H9 (cell line): ENCODE measurements around the gene INVS. TPM values are rescaled to one million over a fixed set of nuclear protein-coding genes. Genes with fewer than 3 reads are reported as not detected.

Source experiments
- DNase-seq: peaks from one replicate; pipeline ENCODE4 v3.0.0-alpha.2; 2017
- H2AFZ ChIP-seq: one replicate; pipeline ENCODE4 v1.6.1; 2013; ENCODE audit warnings: mild to moderate bottlenecking, low read length, control low read depth, moderate library complexity
- H2AK5ac ChIP-seq: 2 replicates; pipeline ENCODE4 v1.6.1; 2013; ENCODE audit warnings: low read length, control low read depth, mixed read lengths; ENCODE audit not compliant: insufficient read length
- H2BK120ac ChIP-seq: one replicate; pipeline ENCODE4 v1.6.1; 2013; ENCODE audit warnings: low read depth, mild to moderate bottlenecking, low read length, control low read depth, inconsistent platforms; ENCODE audit not compliant: poor library complexity, severe bottlenecking
- H2BK12ac ChIP-seq: 2 replicates; pipeline ENCODE4 v1.6.1; 2013; ENCODE audit warnings: low read length, control low read depth, mixed read lengths, low read depth; ENCODE audit not compliant: insufficient read length
- H2BK15ac ChIP-seq: 2 replicates; pipeline ENCODE4 v1.6.1; 2013; ENCODE audit warnings: low read depth, low read length, control low read depth
- H2BK20ac ChIP-seq: one replicate; pipeline ENCODE4 v1.6.1; 2013; ENCODE audit warnings: low read depth, mild to moderate bottlenecking, low read length, control low read depth, inconsistent platforms; ENCODE audit not compliant: poor library complexity, severe bottlenecking
- H2BK5ac ChIP-seq: 2 replicates; pipeline ENCODE4 v1.6.1; 2013; ENCODE audit warnings: low read length, control low read depth, mixed read lengths; ENCODE audit not compliant: insufficient read length
- H3K14ac ChIP-seq: 2 replicates; pipeline ENCODE4 v1.6.1; 2013; ENCODE audit warnings: low read length, control low read depth; ENCODE audit not compliant: insufficient read depth
- H3K18ac ChIP-seq: 2 replicates; pipeline ENCODE4 v1.6.1; 2013; ENCODE audit warnings: low read depth, mild to moderate bottlenecking, mixed read lengths, low read length, control low read depth; ENCODE audit not compliant: insufficient read length
- H3K23ac ChIP-seq: 2 replicates; pipeline ENCODE4 v1.6.1; 2013; ENCODE audit warnings: low read length, control low read depth, mixed read lengths, low read depth; ENCODE audit not compliant: insufficient read length
- H3K23me2 ChIP-seq: 2 replicates; pipeline ENCODE4 v1.6.1; 2013; ENCODE audit warnings: low read depth, mild to moderate bottlenecking, mixed read lengths, low read length, control low read depth; ENCODE audit not compliant: insufficient read length, poor library complexity, severe bottlenecking
- H3K27ac ChIP-seq: 2 replicates; pipeline ENCODE4 v1.5.1; 2013; ENCODE audit warnings: low read length, control low read depth, mixed read lengths, low read depth; ENCODE audit not compliant: insufficient read length
- H3K27me3 ChIP-seq: 2 replicates; pipeline ENCODE4 v1.6.1; 2013; ENCODE audit warnings: low read length, control low read depth, inconsistent platforms; ENCODE audit not compliant: insufficient read depth
- H3K4ac ChIP-seq: 2 replicates; pipeline ENCODE4 v1.6.1; 2013; ENCODE audit warnings: low read depth, mild to moderate bottlenecking, control low read depth, inconsistent platforms, low read length, moderate library complexity
- H3K4me1 ChIP-seq: 2 replicates; pipeline ENCODE4 v1.6.1; 2013; ENCODE audit warnings: low read length, control low read depth, inconsistent platforms; ENCODE audit not compliant: insufficient read depth
- H3K4me2 ChIP-seq: 2 replicates; pipeline ENCODE4 v1.6.1; 2013; ENCODE audit warnings: low read length, control low read depth, mixed read lengths; ENCODE audit not compliant: insufficient read length, insufficient read depth
- H3K56ac ChIP-seq: 2 replicates; pipeline ENCODE4 v1.6.1; 2013; ENCODE audit warnings: low read depth, mild to moderate bottlenecking, mixed read lengths, low read length, control low read depth; ENCODE audit not compliant: insufficient read length
- H3K79me1 ChIP-seq: 2 replicates; pipeline ENCODE4 v1.6.1; 2013; ENCODE audit warnings: low read depth, mild to moderate bottlenecking, moderate library complexity, low read length, control low read depth, inconsistent platforms; ENCODE audit not compliant: insufficient read depth, poor library complexity, severe bottlenecking
- H3K79me2 ChIP-seq: 2 replicates; pipeline ENCODE4 v1.6.1; 2013; ENCODE audit warnings: low read length, control low read depth, inconsistent platforms; ENCODE audit not compliant: insufficient read depth
- H3K9ac ChIP-seq: 2 replicates; pipeline ENCODE4 v1.6.1; 2013; ENCODE audit warnings: low read length, control low read depth, mixed read lengths; ENCODE audit not compliant: insufficient read length; ENCODE audit errors: extremely low read depth
- H3K9me3 ChIP-seq: one replicate; pipeline ENCODE4 v1.6.1; 2013; ENCODE audit warnings: low read depth, low read length, inconsistent platforms; ENCODE audit not compliant: control insufficient read depth
- H3T11ph ChIP-seq: one replicate; pipeline ENCODE4 v1.6.1; 2013; ENCODE audit warnings: mild to moderate bottlenecking, low read length, control low read depth, inconsistent platforms
- H4K20me1 ChIP-seq: one replicate; pipeline ENCODE4 v1.6.1; 2013; ENCODE audit not compliant: control insufficient read depth, insufficient read length, insufficient read depth
- H4K5ac ChIP-seq: 2 replicates; pipeline ENCODE4 v1.6.1; 2013; ENCODE audit warnings: low read depth, mild to moderate bottlenecking, mixed read lengths, low read length, control low read depth; ENCODE audit not compliant: insufficient read length
- H4K8ac ChIP-seq: replicated peaks from 2 replicates; pipeline ENCODE4 v1.6.1; 2013; ENCODE audit warnings: low read length, control low read depth, mixed read lengths, low read depth; ENCODE audit not compliant: insufficient read length
- H4K91ac ChIP-seq: 2 replicates; pipeline ENCODE4 v1.6.1; 2013; ENCODE audit warnings: low read depth, mild to moderate bottlenecking, moderate library complexity, mixed read lengths, low read length, control low read depth; ENCODE audit not compliant: insufficient read length
- H3K27ac Mint-ChIP-seq, 3 experiments: 2 replicates in 2 of 3; 3 replicates in 1 of 3; pipeline ENCODE4 v1.8.0; 2020 to 2021; ENCODE audit warnings: mixed read lengths in 3 of 3, mild to moderate bottlenecking in 1 of 3, moderate library complexity in 1 of 3
- H3K27me3 Mint-ChIP-seq: 2 replicates; pipeline ENCODE4 v1.8.0; 2021; ENCODE audit warnings: low read depth, mild to moderate bottlenecking, moderate library complexity, mixed read lengths
- H3K36me3 Mint-ChIP-seq, 3 experiments: 2 replicates in 2 of 3; 3 replicates in 1 of 3; pipeline ENCODE4 v1.8.0; 2020 to 2021; ENCODE audit warnings: low read depth in 3 of 3, mixed read lengths in 3 of 3; ENCODE audit not compliant: insufficient read depth in 1 of 3
- H3K4me1 Mint-ChIP-seq, 2 experiments: 2 replicates each; pipeline ENCODE4 v1.8.0; 2020; ENCODE audit warnings: mixed read lengths in 2 of 2
- H3K4me3 Mint-ChIP-seq, 2 experiments: 2 replicates in 1 of 2; 3 replicates in 1 of 2; pipeline ENCODE4 v1.8.0; 2020 to 2021; ENCODE audit warnings: mild to moderate bottlenecking in 2 of 2, mixed read lengths in 2 of 2, moderate library complexity in 1 of 2
- H3K9me3 Mint-ChIP-seq, 2 experiments: 2 replicates in 1 of 2; 3 replicates in 1 of 2; pipeline ENCODE4 v1.8.0; 2020; ENCODE audit warnings: mild to moderate bottlenecking in 2 of 2, mixed read lengths in 2 of 2, moderate library complexity in 1 of 2
- CTCF ChIP-seq: fragments of 200-600 bp; sonication (generic); conservative IDR thresholded peaks from 3 replicates; pipeline ENCODE4 v1.8.0; 2021; ENCODE audit warnings: antibody characterized with exemption, mild to moderate bottlenecking
- WGBS: extraction: QIAGEN DNeasy Blood & Tissue Kit; methylation state at CpG from one replicate; pipeline ENCODE4 v1.1.7; 2013; ENCODE audit warnings: missing lambda C conversion rate, low lambda C conversion rate, mixed read lengths; ENCODE audit not compliant: insufficient read length; ENCODE audit errors: extremely low coverage; 5-methylcytosine and 5-hydroxymethylcytosine counted together
- total RNA-seq: library from RNA; stranded (reverse); gene quantifications from 2 replicates; pipeline ENCODE4 v1.2.1, GENCODE V29; 2021

Gene INVS
- total RNA-seq, 1 experiment from 2014 or later = 7.5 TPM

GRCh38 chr9:100131875-100132430 is 32.9 kb downstream of the INVS start:
- H2AK5ac ChIP-seq = no peak overlapping the region
- H3K27ac ChIP-seq = no peak overlapping the region
- H3K9me3 ChIP-seq = no peaks in the 10 kb centered on the region
- H3K56ac ChIP-seq = no peak overlapping the region
- WGBS = no CpG with 5 or more reads among the region's 3 CpGs
- no peak overlapping the region for H2BK20ac ChIP-seq
- H3K23me2 ChIP-seq = no peaks in the 10 kb centered on the region
- no peak overlapping the region for H2AFZ ChIP-seq
- no peak for TF ChIP-seq CTCF
- no peaks in the 10 kb centered on the region for H3K27me3 ChIP-seq
- H2BK15ac ChIP-seq = no peak overlapping the region
- H2BK12ac ChIP-seq = no peak overlapping the region
- Mint-ChIP-seq H3K36me3 (peaks cover 2 to 15% (median 5%) of the 10 kb centered on the region in 3 experiments; a peak in 4 of 7 replicates), H3K4me3 (no peak overlapping the region), H3K4me1 (peaks cover 0 to 3% of the 10 kb centered on the region in 2 experiments; a peak in 2 of 4 replicates), H3K27me3 (no peaks in the 10 kb centered on the region), H3K27ac (no peak overlapping the region), H3K9me3 (no peaks in the 10 kb centered on the region)
- no peak overlapping the region for H3K14ac ChIP-seq
- no peaks in the 10 kb centered on the region for H3K4me1 ChIP-seq
- H4K8ac ChIP-seq = no peak overlapping the region
- H3K23ac ChIP-seq = no peak overlapping the region
- no peak overlapping the region for H3K18ac ChIP-seq
- no peak overlapping the region for H3K4ac ChIP-seq
- no peak overlapping the region for H3T11ph ChIP-seq
- no peaks in the 10 kb centered on the region for H3K79me2 ChIP-seq
- H4K20me1 ChIP-seq = no peaks in the 10 kb centered on the region
- no peak overlapping the region for H3K9ac ChIP-seq
- no peaks in the 10 kb centered on the region for H3K79me1 ChIP-seq
- H2BK120ac ChIP-seq = no peak overlapping the region
- no peak overlapping the region for H4K5ac ChIP-seq
- no peak overlapping the region for H4K91ac ChIP-seq
- no peak overlapping the region for H2BK5ac ChIP-seq
- no peak overlapping the region for H3K4me2 ChIP-seq
- DNase-seq = no peak
